ENCODE results near the gene DET1. TPM values are rescaled to one million over a fixed set of nuclear protein-coding genes. Genes with fewer than 3 reads are reported as not detected.

Gene DET1
- polyA plus RNA-seq, result 1.4 and 2.1 TPM in 2 replicates

DNA sequence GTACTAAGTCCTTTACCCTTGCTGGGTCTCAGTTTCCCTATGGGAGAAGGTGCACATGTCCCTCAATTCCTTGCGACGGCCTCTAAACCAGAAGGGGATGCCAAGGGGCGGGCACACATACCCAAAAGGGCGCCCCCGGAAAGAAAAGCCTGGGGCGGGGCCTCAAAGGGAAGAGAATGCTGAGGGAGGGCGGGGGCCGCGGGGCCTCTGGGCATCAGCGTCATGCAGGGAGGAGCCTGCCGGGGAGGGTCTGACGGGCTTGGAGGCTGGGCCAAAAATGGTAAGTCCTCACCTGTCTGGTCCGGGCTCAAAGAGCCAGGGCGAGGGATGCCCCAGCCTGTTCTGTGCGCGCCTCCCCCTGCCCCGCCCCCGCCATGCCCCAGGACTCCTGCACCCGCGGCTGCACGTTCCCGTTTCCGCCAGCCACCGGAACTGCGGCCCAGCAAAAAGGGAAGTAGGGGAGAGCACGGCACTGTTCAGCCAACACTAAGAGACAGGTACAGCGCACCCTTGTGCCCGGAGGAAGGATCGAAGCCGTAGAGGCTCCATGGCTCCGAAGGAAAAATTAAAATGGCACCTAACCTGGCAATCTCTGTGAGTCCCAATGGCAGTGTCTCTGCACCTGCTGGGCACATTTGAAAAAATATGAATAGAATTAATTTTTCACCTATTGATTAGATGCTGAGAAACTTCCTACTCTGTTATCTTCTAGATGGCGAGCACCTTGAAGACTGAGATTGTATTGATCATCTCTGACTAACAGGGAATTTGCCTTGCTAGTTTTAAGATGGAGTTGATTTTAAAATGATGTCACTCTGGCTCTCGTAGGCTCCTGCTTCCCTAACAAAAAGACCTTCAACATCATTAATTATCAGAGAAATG, at the start of gene DET1:
DET1 (minus strand) TSS at position 434 of the 882 bp plus-strand sequence. CDS start 14,976 bp downstream, outside the sequence.

DNA sequence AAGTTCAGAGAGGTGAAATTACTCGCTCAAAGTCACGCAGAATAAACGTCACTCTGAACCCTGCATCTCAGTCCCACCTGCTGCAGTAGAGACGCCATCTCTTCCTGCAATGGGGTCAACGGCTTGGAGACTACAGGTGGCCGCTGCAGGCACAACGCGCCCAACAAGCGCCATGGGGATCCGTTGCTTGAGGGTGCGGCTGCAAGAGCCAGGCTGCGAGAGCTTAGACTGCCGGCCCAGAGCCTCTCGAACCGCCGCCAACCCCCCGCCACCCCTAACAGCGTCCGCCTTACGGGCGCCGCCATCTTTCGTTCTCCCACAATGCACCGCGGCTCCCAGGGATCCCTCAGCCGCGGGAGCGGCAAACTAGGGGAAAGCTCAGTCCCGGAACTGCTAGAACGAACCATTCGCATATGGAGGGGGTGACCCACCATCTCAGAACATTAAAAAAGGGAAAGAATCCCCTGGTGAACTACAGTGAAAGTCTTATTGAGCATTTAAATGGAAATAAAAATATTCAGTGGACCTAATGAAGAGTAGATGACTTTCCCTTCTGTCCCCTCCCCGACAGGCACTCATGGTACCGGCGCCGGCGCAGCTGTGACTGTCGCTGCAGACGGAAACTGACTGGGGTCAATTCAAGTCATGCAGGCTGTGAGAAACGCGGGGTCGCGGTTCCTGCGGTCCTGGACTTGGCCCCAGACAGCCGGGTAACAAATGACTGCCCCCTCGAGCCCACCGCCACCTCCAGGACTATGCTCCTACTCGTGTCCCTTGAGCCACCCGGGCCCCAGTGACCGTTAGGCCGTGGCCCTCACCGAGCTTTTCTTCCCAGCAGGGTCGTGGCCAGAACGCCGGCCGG, 79.2 kb downstream of the DET1 start, which contains the start of the genes MRPL46 and MRPS11:
MRPL46 (minus strand) TSS at position 316 of the 862 bp plus-strand sequence; CDS start at position 305, 11 bp downstream.
MRPS11 (plus strand) TSS at position 636 of the 862 bp plus-strand sequence; CDS start at position 646, 10 bp downstream.

Other genes with a start within 250 kb of the DET1 start
- gene MRPL46, start 79.3 kb downstream of the DET1 start, polyA plus RNA-seq, result 36.4 and 42.7 TPM in 2 replicates
- 74.9 and 84.9 TPM in 2 replicates for gene MRPS11, start 79.0 kb downstream of the DET1 start, polyA plus RNA-seq
- gene AEN, start 74.7 kb upstream of the DET1 start, polyA plus RNA-seq, result 3.6 and 4.6 TPM in 2 replicates
- gene ISG20, start 92.3 kb upstream of the DET1 start, polyA plus RNA-seq, result 3.4 TPM in 1 of 2 replicates, not detected in the other